AG09309 (cell line): ENCODE data around the gene OSBPL6.

Experiments
- DNase-seq: peaks from one replicate; pipeline ENCODE4 v3.0.0-alpha.2; 2010; ENCODE audit warnings: low read depth
- H3K4me3 ChIP-seq: 2 replicates; pipeline ENCODE4 v1.5.1; 2011; ENCODE audit warnings: mild to moderate bottlenecking, low read depth, low read length, moderate library complexity; ENCODE audit not compliant: control insufficient read depth
- TF ChIP-seq, protein P1 (sequence below): IDR thresholded peaks from 2 replicates; pipeline ENCODE4 v1.5.1; 2011; ENCODE audit warnings: mild to moderate bottlenecking, low read depth, low read length, inconsistent platforms; ENCODE audit not compliant: insufficient read depth, control insufficient read depth; ENCODE audit errors: missing control alignments

OSBPL6 gene

DNA sequence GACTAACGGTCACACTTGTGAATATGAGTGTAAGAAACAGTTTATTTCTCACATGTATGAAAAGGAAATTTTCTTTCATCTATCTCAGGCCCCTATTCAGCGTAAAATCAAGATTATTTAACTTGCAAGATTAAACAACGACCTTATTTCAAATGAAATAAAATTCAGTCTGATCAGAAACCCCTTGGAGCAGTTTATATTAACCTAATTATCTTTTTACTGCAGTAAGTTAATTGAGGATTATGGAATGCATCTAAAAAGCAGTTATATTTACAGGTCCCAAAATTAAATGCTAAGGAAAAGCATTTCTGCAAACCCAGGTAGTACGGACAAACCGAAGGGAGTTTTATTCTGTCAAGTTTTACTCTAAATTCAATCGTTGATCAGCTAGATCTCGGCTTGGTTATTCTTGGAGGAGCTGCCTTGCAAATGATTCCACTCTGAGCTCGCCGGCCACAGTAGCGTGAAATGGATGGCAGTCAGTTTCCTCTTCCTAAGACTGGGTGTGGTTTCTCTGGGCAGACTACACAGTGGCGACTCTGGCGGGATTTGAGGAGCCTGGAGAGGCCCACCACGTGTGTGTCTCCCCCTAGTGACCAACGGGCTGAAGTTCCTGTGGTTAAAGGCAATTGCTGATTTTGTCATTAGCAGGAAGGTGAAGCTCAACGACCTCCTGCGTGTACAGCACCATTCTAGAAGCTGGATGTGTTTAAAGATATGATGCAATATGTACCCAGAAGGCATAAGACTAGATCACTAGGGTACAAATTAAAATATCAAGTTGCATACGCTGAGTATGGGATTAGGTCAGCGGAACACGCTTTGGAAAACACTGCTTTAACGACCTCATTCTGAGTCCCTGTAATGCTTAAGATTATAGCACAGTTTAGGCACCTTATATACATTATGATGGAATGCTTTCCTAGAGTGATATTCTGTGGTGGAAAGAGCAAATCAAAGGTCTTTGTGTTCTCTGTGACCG lies 220.2 kb downstream of the OSBPL6 start:
- TF ChIP-seq, protein P1, sequence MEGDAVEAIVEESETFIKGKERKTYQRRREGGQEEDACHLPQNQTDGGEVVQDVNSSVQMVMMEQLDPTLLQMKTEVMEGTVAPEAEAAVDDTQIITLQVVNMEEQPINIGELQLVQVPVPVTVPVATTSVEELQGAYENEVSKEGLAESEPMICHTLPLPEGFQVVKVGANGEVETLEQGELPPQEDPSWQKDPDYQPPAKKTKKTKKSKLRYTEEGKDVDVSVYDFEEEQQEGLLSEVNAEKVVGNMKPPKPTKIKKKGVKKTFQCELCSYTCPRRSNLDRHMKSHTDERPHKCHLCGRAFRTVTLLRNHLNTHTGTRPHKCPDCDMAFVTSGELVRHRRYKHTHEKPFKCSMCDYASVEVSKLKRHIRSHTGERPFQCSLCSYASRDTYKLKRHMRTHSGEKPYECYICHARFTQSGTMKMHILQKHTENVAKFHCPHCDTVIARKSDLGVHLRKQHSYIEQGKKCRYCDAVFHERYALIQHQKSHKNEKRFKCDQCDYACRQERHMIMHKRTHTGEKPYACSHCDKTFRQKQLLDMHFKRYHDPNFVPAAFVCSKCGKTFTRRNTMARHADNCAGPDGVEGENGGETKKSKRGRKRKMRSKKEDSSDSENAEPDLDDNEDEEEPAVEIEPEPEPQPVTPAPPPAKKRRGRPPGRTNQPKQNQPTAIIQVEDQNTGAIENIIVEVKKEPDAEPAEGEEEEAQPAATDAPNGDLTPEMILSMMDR, result peak; percentile 92
- peak; percentile 88 for DNase-seq
- H3K4me3 ChIP-seq, result peak overlapping the region; percentile 68

DNA sequence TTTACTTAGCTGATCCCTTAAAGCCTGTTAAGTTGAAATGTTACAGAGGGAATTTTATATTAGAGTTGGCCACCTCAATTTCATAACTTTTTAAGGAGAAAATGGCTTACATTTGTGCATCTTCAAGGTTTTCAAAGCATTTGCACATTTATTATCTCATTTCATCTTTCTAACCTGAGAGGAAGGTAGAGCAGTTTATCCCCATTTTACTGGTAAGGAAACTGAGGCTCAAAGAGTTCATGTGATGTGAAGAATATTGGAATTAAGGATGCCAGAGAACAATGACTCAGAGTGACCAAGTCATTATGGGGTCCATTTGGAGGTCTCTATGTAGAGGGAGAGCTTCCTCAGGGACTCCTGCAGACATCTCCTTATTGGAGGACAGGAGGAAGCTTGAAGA lies 221.7 kb downstream of the OSBPL6 start:
- H3K4me3 ChIP-seq, result no peak overlapping the region
- TF ChIP-seq, protein P1, result no peak
- no peak for DNase-seq

DNA sequence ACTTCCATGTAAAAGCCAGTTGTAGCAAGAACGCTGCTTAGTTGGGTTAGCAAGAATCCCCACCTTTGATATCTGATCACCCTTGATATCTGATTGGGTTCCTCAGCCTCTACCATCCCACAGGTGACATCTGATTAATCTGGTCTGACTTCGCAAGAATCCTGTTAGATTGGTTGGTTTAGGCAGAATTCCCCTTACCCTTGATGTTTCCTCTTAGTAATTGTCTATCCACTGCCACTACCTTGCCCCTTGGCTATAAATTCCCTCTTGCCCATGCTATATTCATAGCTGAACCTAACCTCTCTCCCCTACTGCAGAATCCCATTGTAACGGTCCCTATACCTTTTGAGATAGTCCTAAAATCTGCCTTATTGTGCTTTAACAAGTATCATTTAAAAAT lies 223.6 kb downstream of the OSBPL6 start:
- TF ChIP-seq, protein P1, result no peak
- H3K4me3 ChIP-seq, result no peak overlapping the region
- no peak for DNase-seq

DNA sequence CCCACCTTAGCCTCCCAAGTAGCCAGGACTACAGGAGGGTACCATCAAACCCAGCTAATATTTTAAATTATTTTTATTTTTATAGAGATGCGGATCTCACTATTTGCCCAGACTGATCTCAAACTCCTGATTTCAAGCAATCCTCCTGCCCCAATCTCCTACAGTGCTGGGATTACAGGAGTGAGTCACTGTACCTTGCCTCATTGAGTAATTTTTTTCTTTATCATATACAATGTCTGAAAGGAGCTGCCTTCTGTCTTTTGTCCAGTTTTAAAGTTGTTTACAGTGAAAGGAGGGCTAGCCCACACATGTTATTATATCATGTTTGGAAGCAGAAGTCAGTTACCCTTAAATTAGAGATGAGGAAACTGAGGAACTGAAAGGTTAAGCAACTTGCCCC lies 224.1 kb downstream of the OSBPL6 start:
- H3K4me3 ChIP-seq, result no peak overlapping the region
- no peak for DNase-seq
- TF ChIP-seq, protein P1, result no peak

DNA sequence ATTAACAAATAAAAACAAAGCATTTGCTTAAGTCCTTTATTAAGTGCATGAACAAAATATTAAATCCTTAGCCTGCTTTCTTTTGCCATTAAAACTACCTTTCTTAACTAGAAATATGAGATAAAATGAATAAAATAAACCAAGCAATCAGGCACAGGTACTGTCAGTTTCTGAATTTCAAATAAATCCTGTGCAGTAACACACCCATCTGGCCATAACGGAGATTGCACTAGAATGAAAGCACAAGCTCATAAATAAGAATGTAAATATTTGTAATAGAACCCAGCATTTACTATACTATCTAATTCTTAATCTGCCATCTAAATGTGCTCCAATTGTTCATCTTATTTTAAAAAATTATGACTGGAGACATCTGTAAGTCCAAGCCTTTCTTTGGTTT lies 224.8 kb downstream of the OSBPL6 start:
- no peak overlapping the region for H3K4me3 ChIP-seq
- TF ChIP-seq, protein P1, result peak; percentile 33
- no peak for DNase-seq

DNA sequence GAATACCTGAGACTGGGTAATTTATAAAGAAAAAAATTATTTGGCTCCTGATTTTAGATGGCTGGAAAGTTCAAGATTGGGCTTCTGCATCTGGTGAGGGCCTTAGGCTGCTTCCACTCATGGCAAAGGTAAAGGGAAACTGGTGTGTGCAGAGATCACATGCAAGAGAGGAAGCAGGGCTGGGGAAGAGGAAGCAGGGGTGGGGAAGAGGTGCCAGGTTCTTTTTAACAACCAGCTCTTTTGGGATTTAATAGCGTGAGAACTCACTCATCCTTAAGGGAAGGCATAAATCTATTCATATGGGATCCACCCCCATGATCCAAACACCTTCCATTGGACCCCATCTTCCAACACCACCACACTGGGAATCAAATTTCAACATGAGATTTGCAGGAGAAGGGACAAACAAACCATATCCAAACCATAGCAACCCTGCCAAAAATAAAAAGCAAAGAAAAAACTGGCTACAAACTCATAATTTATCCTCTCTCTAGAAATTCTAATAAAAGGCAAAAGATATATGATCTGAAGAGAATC lies 226.2 kb downstream of the OSBPL6 start:
- H3K4me3 ChIP-seq, result no peak overlapping the region
- DNase-seq, result no peak
- TF ChIP-seq, protein P1, result no peak
